NT2/D1 (cell line): Measurements from ENCODE around the gene SPOPL.
"Not testable (repeated sequence)": the region's sequence is repeated elsewhere in the genome, so short reads cannot be mapped to it uniquely, and the experiment has no call there.

ENCODE experiments used
- DNase-seq: peaks from one replicate; pipeline ENCODE4 v3.0.0-alpha.2; 2011; ENCODE audit warnings: low read depth, low spot score
- H3K27me3 ChIP-seq: 2 replicates; pipeline ENCODE4 v1.6.0; 2011; ENCODE audit warnings: mild to moderate bottlenecking; ENCODE audit not compliant: insufficient read length, insufficient read depth
- H3K36me3 ChIP-seq: 2 replicates; pipeline ENCODE4 v1.6.1; 2011; ENCODE audit warnings: mild to moderate bottlenecking, low read length, mixed read lengths; ENCODE audit not compliant: insufficient read depth, insufficient read length
- H3K4me1 ChIP-seq: 2 replicates; pipeline ENCODE4 v1.5.1; 2011; ENCODE audit not compliant: insufficient read depth, insufficient read length
- H3K4me3 ChIP-seq: 2 replicates; pipeline ENCODE4 v1.5.1; 2011; ENCODE audit warnings: low read depth; ENCODE audit not compliant: insufficient read length
- H3K9ac ChIP-seq: 2 replicates; pipeline ENCODE4 v1.6.0; 2011; ENCODE audit warnings: low read depth; ENCODE audit not compliant: insufficient read length
- H3K9me3 ChIP-seq: 2 replicates; pipeline ENCODE4 v1.5.1; 2011; ENCODE audit warnings: mild to moderate bottlenecking, low read length; ENCODE audit not compliant: insufficient read depth
- SUZ12 ChIP-seq: IDR thresholded peaks from 2 replicates; pipeline ENCODE4 v1.6.1; 2011; ENCODE audit not compliant: insufficient read length, insufficient read depth; ENCODE audit errors: extremely low read depth
- YY1 ChIP-seq: IDR thresholded peaks from 2 replicates; pipeline ENCODE4 v1.6.1; 2011; ENCODE audit not compliant: insufficient read length, insufficient read depth
- ZNF274 ChIP-seq: IDR thresholded peaks from 2 replicates; pipeline ENCODE4 v1.6.1; 2011; ENCODE audit warnings: mild to moderate bottlenecking, low read depth, low read length

SPOPL gene

GRCh38 chr2:138531913-138532312 is 30.3 kb downstream of the SPOPL start:
- H3K9ac ChIP-seq = no peak overlapping the region
- DNase-seq = no peak
- H3K36me3 ChIP-seq = peaks cover under 1% of the 10 kb centered on the region
- no peaks in the 10 kb centered on the region for H3K27me3 ChIP-seq
- H3K4me1 ChIP-seq = no peaks in the 10 kb centered on the region
- H3K9me3 ChIP-seq = no peaks in the 10 kb centered on the region
- TF ChIP-seq ZNF274 (no peak), YY1 (no peak), SUZ12 (no peak)
- no peak overlapping the region for H3K4me3 ChIP-seq

GRCh38 chr2:138534791-138535190 is 33.2 kb downstream of the SPOPL start:
- no peak for TF ChIP-seq ZNF274
- TF ChIP-seq SUZ12 = no peak
- TF ChIP-seq YY1 = no peak

GRCh38 chr2:138536302-138536701 is 34.7 kb downstream of the SPOPL start:
- no peaks in the 10 kb centered on the region for H3K27me3 ChIP-seq
- H3K4me1 ChIP-seq = no peaks in the 10 kb centered on the region
- peaks cover 5% of the 10 kb centered on the region for H3K36me3 ChIP-seq
- H3K4me3 ChIP-seq = no peak overlapping the region
- H3K9me3 ChIP-seq = peaks cover 14% of the 10 kb centered on the region
- no peak overlapping the region for H3K9ac ChIP-seq
- DNase-seq = peak; percentile 65
- TF ChIP-seq SUZ12 = no peak
- TF ChIP-seq ZNF274 = no peak
- TF ChIP-seq YY1 = no peak

More at GRCh38 chr2:138534791-138535190, 33.2 kb downstream of the SPOPL start:
- no peak overlapping the region for H3K4me3 ChIP-seq
- H3K36me3 ChIP-seq = peaks cover 5% of the 10 kb centered on the region
- no peaks in the 10 kb centered on the region for H3K27me3 ChIP-seq
- H3K9ac ChIP-seq = no peak overlapping the region
- no peaks in the 10 kb centered on the region for H3K4me1 ChIP-seq
- no peak for DNase-seq
- peaks cover 14% of the 10 kb centered on the region for H3K9me3 ChIP-seq

GRCh38 chr2:138536740-138537139 is 35.2 kb downstream of the SPOPL start:
- H3K9me3 ChIP-seq = peaks cover 14% of the 10 kb centered on the region
- no peak overlapping the region for H3K4me3 ChIP-seq
- H3K4me1 ChIP-seq = no peaks in the 10 kb centered on the region
- DNase-seq = peak; percentile 2
- H3K36me3 ChIP-seq = peaks cover 5% of the 10 kb centered on the region
- no peak overlapping the region for H3K9ac ChIP-seq
- H3K27me3 ChIP-seq = no peaks in the 10 kb centered on the region
- TF ChIP-seq SUZ12 = no peak
- TF ChIP-seq YY1 = no peak
- no peak for TF ChIP-seq ZNF274

GRCh38 chr2:138537170-138537915 is 35.8 kb downstream of the SPOPL start:
- no peak overlapping the region for H3K4me3 ChIP-seq
- H3K9ac ChIP-seq = no peak overlapping the region
- H3K4me1 ChIP-seq = no peaks in the 10 kb centered on the region
- no peaks in the 10 kb centered on the region for H3K27me3 ChIP-seq
- H3K36me3 ChIP-seq = peaks cover 5% of the 10 kb centered on the region
- no peak for DNase-seq
- TF ChIP-seq ZNF274 (no peak), SUZ12 (no peak), YY1 (no peak)
- H3K9me3 ChIP-seq = peaks cover 14% of the 10 kb centered on the region

GRCh38 chr2:138544206-138544605 is 42.6 kb downstream of the SPOPL start:
- not testable (repeated sequence) for H3K4me3 ChIP-seq, H3K27me3 ChIP-seq, H3K9ac ChIP-seq, H3K4me1 ChIP-seq, H3K36me3 ChIP-seq
- peak; percentile 30 for DNase-seq
- peaks cover 11% of the 10 kb centered on the region; the same call in 1 of the 2 replicates for H3K9me3 ChIP-seq

GRCh38 chr2:138548796-138549195 is 47.2 kb downstream of the SPOPL start:
- no peak for DNase-seq
- H3K27me3 ChIP-seq = no peaks in the 10 kb centered on the region
- H3K9ac ChIP-seq = no peak overlapping the region
- TF ChIP-seq YY1 (no peak), ZNF274 (no peak)
- no peaks in the 10 kb centered on the region for H3K4me1 ChIP-seq
- H3K9me3 ChIP-seq = peaks cover 11% of the 10 kb centered on the region; the same call in 1 of the 2 replicates
- peaks cover 11% of the 10 kb centered on the region for H3K36me3 ChIP-seq
- H3K4me3 ChIP-seq = no peak overlapping the region
